Cerebellar cortex (tissue), 1 donor: ENCODE measurements around the gene GTF3C4.

Experiments used
- DNase-seq: peaks from one replicate; pipeline ENCODE4 v3.0.0-alpha.2; 2015; ENCODE audit warnings: low spot score

GTF3C4 gene

GRCh38 chr9:132648283-132648682, 22.0 kb upstream of the GTF3C4 start:
- DNase-seq = no peak

- DNase-seq = no peak
Measured at GRCh38 chr9:132648685-132649084, 21.6 kb upstream of the GTF3C4 start.

- peak; percentile 69 for DNase-seq
Measured at GRCh38 chr9:132651259-132651658, 19.0 kb upstream of the GTF3C4 start.

- DNase-seq = no peak
Measured at GRCh38 chr9:132656299-132656698, 14.0 kb upstream of the GTF3C4 start.

- peak; percentile 74 for DNase-seq
Measured at GRCh38 chr9:132662152-132662945, 7.9 kb upstream of the GTF3C4 start.

GRCh38 chr9:132663117-132663516, 7.1 kb upstream of the GTF3C4 start:
- peak; percentile 66 for DNase-seq

- peak; percentile 46 for DNase-seq
Measured at GRCh38 chr9:132663851-132664250, 6.4 kb upstream of the GTF3C4 start.

GRCh38 chr9:132669319-132669697, 956 bp upstream of the GTF3C4 start:
- DNase-seq = peak; percentile 79

GRCh38 chr9:132669698-132670456, 387 bp upstream of the GTF3C4 start, which contains the start of gene DDX31:
Gene DDX31 (minus strand): TSS chr9:132669983. CDS start chr9:132669934, 49 bp downstream.
- peak; percentile 78 for DNase-seq

GRCh38 chr9:132671620-132672412, 1.6 kb downstream of the GTF3C4 start:
- no peak for DNase-seq

GRCh38 chr9:132672413-132672690, 2.1 kb downstream of the GTF3C4 start:
- DNase-seq = no peak

GRCh38 chr9:132673355-132673754, 3.1 kb downstream of the GTF3C4 start:
- peak; percentile 43 for DNase-seq

GRCh38 chr9:132674485-132674884, 4.2 kb downstream of the GTF3C4 start:
- no peak for DNase-seq

GRCh38 chr9:132677976-132678375, 7.7 kb downstream of the GTF3C4 start:
- DNase-seq = peak; percentile 73

- DNase-seq = no peak
Measured at GRCh38 chr9:132679946-132680625, 9.8 kb downstream of the GTF3C4 start.

GRCh38 chr9:132681561-132681960, 11.3 kb downstream of the GTF3C4 start:
- no peak for DNase-seq

- no peak for DNase-seq
Measured at GRCh38 chr9:132683873-132684272, 13.6 kb downstream of the GTF3C4 start.

GRCh38 chr9:132690696-132691095, 20.4 kb downstream of the GTF3C4 start:
- DNase-seq = no peak

- DNase-seq = peak; percentile 5
Measured at GRCh38 chr9:132694144-132694543, 23.9 kb downstream of the GTF3C4 start.

- peak; percentile 26 for DNase-seq
Measured at GRCh38 chr9:132697230-132697629, 27.0 kb downstream of the GTF3C4 start.

- DNase-seq = no peak
Measured at GRCh38 chr9:132698989-132699388, 28.7 kb downstream of the GTF3C4 start.

- no peak for DNase-seq
Measured at GRCh38 chr9:132699956-132700355, 29.7 kb downstream of the GTF3C4 start.
